Measurements from ENCODE around the gene GRID1. TPM values are rescaled to one million over a fixed set of nuclear protein-coding genes. Genes with fewer than 3 reads are reported as not detected.
"Not testable (repeated sequence)": the region's sequence is repeated elsewhere in the genome, so short reads cannot be mapped to it uniquely, and the experiment has no call there.

GRID1 gene
- total RNA-seq, 4 donors from 2014 or later = 0.88 to 7.3 (median 4.1) TPM

GRCh38 chr10:86100581-86101061, 266.0 kb downstream of the GRID1 start:
- H3K27me3 ChIP-seq = no peaks in the 10 kb centered on the region
- intact Hi-C loops (cut with DNase I; ENCODE audit: low total_unique reads) = no loop called here
- no peaks in the 10 kb centered on the region for H3K36me3 ChIP-seq
- no peak for DNase-seq
- no peaks in the 10 kb centered on the region for H3K9me3 ChIP-seq
- no peaks in the 10 kb centered on the region for H3K4me1 ChIP-seq
- no peak overlapping the region for H3K4me3 ChIP-seq
- TF ChIP-seq POLR2A (IDR thresholded peaks at IDR 0.05) (no peak), CTCF (IDR thresholded peaks at IDR 0.05) (no peak)
- H3K27ac ChIP-seq = no peak overlapping the region

DNA sequence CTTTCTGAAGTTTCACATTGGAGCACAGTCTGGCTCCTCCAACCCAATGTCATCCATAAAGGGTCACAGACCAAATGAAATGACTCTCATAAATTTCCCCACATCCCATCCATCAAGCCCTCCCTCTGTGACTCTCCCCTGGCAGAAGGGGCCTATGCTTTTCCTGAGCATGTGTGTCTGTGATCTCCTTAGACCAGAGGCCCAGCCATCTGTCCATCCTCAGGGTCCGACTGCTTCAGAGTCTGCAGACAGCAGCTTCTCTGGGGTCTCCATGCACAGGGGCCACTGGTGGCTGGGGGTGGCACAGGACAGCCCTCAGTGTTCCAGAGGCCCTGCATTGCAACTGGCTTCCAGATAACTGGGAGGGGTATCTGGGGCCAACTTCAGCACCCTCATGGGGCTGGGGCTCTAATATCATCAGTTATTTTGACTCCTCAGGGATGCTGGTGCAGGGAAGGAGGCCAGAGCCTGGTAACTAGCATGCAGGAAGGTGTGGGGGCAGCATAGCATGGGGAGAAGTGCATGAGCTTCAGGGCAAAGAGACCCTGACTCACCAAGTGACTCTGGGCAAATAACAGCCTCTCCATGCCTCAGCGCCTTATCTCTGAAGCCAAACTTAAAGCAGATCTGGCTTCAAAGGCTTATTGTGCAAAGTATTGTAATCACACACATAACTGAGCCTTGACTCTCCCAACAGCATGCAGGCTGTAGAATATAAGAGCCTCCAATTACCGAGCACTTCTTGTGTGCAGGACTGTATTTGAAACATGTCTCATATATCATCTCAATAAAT, 266.9 kb downstream of the GRID1 start:
- TF ChIP-seq CTCF (IDR thresholded peaks at IDR 0.05) (no peak), POLR2A (IDR thresholded peaks at IDR 0.05) (no peak)
- no peak for DNase-seq
- Histone ChIP-seq H3K36me3 (no peaks in the 10 kb centered on the region), H3K27me3 (no peaks in the 10 kb centered on the region), H3K4me1 (no peaks in the 10 kb centered on the region), H3K9me3 (no peaks in the 10 kb centered on the region), H3K27ac (no peak overlapping the region), H3K4me3 (no peak overlapping the region)
- intact Hi-C loops (cut with DNase I; ENCODE audit: low total_unique reads) = no loop called here

DNA sequence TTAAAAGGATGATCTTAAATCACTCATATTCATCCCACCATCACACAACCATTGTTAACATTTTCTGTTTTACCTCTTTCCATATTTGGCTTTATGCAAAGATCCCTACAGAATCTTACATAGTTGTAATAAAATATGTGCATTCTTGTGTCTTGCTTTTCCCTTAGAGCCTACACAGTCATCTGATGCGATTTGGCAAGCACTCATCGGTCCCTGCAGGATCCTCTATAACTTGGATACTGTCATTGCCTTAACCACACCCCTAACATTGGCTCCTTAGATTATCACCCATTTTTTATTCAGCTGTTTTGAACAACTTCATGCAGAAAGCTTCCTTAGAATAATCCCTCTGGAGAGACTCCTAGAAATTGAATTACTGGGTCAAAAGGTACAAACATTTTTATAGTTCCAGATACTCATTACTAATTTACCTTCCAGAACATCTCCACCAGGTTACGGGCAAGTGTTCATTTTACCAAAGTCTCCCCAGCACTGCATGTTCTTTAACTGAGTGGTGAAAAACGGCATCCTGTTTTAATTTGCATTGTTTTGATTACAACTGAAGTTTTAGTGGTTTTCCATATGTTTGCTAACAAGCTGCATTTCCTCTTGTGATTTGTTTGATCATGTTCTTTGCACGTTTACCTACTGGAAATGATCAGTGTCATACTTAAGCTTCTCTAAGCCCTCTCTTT, 268.3 kb downstream of the GRID1 start:
- H3K9me3 ChIP-seq = no peaks in the 10 kb centered on the region
- no peaks in the 10 kb centered on the region for H3K4me1 ChIP-seq
- no peak overlapping the region for H3K4me3 ChIP-seq
- H3K27ac ChIP-seq = no peak overlapping the region
- H3K27me3 ChIP-seq = no peaks in the 10 kb centered on the region
- H3K36me3 ChIP-seq = no peaks in the 10 kb centered on the region
- intact Hi-C loops (cut with DNase I; ENCODE audit: low total_unique reads) = no loop called here
- TF ChIP-seq CTCF (IDR thresholded peaks at IDR 0.05) = no peak
- DNase-seq = no peak

GRCh38 chr10:86095061-86095460, 271.5 kb downstream of the GRID1 start:
- H3K9me3 ChIP-seq; DNase-seq; H3K4me1 ChIP-seq; H3K36me3 ChIP-seq; H3K4me3 ChIP-seq; intact Hi-C loops (cut with DNase I; ENCODE audit: low total_unique reads); H3K27ac ChIP-seq; H3K27me3 ChIP-seq: not testable (repeated sequence)

DNA sequence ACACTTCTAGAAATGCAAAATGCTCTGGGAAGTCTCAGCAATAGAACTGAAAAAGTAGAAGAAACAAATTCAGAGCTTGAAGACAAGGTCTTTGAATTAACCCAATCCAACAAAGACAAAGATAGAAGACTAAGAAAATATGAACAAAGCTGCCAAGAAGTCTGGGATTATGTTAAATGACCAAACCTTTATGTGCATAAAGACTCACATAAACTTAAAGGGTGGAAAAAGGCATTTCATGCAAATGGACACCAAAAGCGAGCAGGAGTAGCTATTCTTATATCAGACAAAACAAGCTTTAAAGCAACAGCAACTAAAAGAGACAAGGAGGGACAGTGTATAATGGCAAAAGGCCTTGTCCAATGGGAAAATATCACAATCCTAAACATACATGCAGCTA, 274.3 kb downstream of the GRID1 start:
- H3K27ac ChIP-seq; H3K9me3 ChIP-seq; intact Hi-C loops (cut with DNase I; ENCODE audit: low total_unique reads); H3K36me3 ChIP-seq; DNase-seq; H3K27me3 ChIP-seq; H3K4me1 ChIP-seq; H3K4me3 ChIP-seq: not testable (repeated sequence)

DNA sequence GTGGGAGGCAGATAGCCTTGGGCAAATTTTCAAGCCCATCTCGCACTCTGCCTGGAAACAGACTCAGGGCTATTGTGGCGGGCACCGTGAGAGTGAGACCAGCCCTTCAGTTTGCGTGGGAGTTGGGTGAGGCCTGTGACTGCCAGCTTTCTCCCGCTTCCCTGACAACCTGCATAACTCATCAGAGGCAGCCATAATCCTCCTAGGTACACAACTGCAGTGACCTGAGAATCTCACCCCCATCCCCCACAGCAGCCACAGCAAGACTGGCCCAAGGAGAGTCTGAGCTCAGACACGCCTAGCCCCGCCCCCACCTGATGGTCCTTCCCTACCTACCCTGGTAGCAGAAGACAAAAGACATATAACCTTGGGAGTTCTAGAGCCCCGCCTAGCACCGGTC, 275.4 kb downstream of the GRID1 start:
- no peak for DNase-seq
- H3K4me1 ChIP-seq = no peaks in the 10 kb centered on the region
- TF ChIP-seq CTCF (IDR thresholded peaks at IDR 0.05) (no peak), POLR2A (IDR thresholded peaks at IDR 0.05) (no peak)
- intact Hi-C loops (cut with DNase I; ENCODE audit: low total_unique reads) = no loop called here
- no peaks in the 10 kb centered on the region for H3K27me3 ChIP-seq
- no peak overlapping the region for H3K4me3 ChIP-seq
- H3K36me3 ChIP-seq = no peaks in the 10 kb centered on the region
- H3K9me3 ChIP-seq = no peaks in the 10 kb centered on the region
- H3K27ac ChIP-seq = no peak overlapping the region
